ENCODE results near the gene TEX2.
"Not testable (repeated sequence)": the region's sequence is repeated elsewhere in the genome, so short reads cannot be mapped to it uniquely, and the experiment has no call there.

The TEX2 gene

GRCh38 chr17:64212122-64212521 is 50.9 kb downstream of the TEX2 start:
- no peak for DNase-seq (ENCODE audit: low read depth in 2 of 2)

DNA sequence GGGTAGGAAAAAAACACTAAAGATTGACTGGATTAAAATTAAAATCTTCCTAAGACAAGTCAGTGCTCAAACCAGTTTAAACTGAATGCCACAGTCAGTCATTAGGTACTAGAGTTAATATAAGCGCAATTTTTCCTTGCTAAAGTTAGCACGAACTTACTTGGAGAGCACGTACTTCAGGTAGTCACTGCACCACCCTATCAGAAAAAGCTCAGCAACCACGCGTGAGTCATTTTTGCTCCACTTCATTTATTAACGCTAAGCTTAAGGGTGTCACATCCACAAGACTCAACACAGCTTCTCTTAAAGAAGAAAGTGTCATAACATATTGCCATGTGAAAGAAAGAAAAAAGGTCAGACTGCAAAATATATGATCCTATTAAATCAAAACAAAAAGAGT is 53.1 kb downstream of the TEX2 start:
- DNase-seq (ENCODE audit: low read depth in 2 of 2): no peak

DNA sequence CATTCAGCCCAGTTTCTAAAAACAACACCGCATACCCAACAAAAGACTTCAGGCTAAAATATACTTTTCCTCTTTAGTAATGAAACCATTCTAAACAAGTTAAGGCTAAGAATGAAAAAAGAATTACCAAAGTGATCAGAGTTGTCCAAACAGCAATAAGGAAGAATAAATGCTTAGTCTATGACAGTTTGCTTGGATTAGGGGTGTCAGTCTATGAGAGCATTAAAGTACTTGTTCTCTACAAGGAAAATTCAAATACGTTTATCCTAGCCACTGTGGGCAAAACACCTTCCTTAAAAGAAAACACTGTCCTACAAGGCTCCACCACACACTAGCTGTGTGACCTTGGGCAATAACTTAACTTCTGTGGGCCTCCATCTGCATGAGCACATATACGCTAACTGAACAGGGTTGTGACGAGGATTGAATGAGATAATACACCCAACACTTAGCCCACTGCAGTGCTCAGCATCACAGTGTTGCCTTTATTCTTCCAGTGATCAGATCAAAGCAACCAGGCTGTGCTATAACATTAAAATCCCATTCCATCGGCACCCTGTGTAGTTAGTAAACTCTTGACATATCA is 53.6 kb downstream of the TEX2 start:
- DNase-seq (ENCODE audit: low read depth in 2 of 2): no peak

GRCh38 chr17:64208656-64209055 is 54.4 kb downstream of the TEX2 start:
- not testable (repeated sequence) for DNase-seq (ENCODE audit: low read depth in 2 of 2)

DNA sequence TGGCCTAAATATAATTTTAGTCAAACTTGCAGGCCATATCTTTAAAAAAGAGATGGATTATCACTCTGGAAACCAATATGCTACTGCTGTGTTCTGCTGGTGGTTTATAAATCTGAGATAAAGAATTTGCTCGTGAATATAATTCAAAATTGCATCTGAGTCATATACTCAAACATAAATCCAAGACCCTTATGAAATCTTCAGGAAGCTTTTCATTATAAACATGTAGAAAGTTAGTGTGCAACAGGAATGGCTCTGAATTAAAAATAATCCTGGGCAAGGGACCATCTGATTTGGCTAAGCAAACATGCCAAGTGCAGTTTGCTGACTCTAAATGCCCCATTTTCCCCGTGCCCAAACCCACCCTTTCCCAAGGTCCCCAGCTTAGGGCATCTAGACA is 57.3 kb downstream of the TEX2 start:
- no peak for DNase-seq (ENCODE audit: low read depth in 2 of 2)

DNA sequence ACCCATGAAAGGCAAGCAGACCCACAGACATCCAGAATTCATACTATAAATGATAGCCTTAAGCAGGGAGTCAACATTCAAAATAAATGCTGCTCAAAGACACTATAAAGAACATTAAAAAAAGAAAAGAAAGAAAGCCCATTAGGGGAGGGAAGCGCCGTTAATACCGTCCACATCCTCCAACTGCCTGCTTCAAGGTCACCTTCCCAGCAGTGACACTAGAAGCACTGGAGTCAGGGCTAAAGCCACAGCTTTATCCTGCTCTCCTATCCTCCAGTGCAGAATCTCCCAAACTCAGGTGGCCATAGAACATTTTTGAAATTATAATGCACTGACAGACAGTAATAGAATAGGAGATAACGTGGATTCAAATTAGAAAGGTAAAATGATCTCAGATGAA is 59.4 kb downstream of the TEX2 start:
- no peak for DNase-seq (ENCODE audit: low read depth in 2 of 2)

GRCh38 chr17:64202683-64203344 is 60.2 kb downstream of the TEX2 start:
- DNase-seq (ENCODE audit: low read depth in 2 of 2): no peak

DNA sequence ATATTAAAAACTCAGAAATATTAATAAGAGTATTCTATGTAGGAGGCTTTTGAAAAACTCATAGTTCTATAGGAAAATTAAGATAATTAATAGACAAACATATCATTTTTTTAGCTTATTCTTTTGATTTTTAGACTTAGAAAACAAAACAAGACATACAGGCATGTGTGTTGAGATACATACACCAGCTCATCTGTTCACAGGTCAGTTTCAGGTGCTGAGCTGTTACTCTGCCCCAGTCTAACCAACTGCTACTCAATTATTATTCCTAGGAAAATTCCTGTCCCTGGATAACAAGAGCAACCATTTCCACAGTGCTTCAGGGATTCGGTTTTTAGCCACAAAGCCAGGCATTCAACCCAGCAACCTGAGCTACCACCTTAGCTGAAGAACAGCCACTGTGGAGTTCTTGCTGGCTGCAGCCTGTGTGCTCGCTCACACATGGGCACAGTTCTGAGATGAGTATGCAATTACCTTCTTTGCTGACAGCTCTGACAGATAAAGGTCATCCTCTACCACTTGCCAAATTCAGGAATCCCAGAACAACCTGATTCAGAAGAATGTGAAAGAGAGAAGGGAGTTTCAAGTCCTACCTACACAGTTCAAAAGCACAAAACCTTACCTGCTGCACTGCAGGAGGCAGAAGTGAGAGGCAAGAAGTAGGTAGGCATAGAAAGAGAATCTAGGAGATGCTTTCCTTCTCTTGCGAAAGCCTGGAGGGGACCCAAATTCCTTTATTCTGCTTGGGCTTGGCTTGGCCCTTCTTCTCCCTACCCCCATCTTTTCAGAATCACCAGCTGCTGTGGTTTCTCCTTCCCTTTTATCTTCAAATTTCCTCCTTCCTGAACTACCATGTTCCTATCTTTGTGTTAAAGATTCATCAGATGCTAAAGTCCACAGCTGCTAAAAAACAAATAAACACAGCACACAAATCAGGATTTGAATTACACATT is 62.7 kb downstream of the TEX2 start:
- DNase-seq (ENCODE audit: low read depth in 2 of 2): no peak

DNA sequence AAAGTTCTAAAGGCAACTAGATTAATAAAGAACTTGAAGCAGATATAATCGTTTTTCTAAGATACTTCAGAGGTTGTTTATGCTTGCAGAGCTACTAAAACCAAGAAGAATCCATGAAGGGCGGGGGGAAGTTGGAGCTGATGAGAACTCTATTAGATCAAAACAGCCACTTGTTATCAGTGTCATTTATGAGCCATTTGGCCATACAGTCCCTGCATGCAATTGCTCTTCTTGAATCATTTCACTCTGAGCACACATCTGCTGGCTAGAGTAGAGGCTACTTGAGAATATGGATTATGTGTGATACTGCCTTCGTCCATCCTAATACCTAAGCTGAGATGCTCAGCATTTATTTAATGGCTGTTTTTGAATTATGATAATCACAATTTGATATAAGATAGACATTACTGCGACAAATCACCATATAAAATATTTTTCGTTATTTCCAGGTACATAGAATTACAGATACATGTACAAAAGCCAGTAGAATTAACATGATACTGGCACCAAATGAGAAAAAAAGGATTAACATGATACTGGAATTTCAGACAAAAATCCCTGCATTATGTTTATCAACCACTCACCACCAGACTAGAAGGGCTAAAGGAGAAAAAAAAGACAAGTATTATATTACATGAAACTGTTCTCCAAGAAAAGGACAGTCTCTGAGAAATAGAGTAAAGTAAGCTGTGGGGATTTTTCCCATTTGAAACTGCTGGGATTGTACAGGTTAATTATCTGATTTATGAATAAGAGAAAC is 64.5 kb downstream of the TEX2 start:
- DNase-seq (ENCODE audit: low read depth in 2 of 2): no peak

- no peak for DNase-seq (ENCODE audit: low read depth in 2 of 2)
These were observed 66.5 kb downstream of the TEX2 start for GRCh38 chr17:64196601-64197000.

DNA sequence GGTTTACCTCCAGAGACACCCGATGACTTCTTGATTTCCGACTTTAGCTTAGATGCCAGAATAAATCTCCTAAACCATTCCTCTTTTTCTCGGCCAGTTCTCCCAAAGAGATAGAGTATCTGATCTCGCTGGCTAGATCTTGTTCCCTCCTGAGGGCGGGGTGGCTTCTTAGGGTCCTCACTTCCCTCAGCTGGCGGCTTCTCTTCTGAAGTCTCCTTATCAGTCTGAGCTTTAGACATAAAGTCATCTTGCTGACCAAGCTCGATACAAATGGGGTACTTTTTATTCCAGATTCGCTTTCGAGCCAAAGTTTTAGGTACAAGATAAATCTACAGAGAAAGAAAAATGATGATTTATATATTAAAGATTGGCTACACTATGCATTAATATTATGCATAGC is 69.5 kb downstream of the TEX2 start:
- DNase-seq (ENCODE audit: low read depth in 2 of 2): no peak

DNA sequence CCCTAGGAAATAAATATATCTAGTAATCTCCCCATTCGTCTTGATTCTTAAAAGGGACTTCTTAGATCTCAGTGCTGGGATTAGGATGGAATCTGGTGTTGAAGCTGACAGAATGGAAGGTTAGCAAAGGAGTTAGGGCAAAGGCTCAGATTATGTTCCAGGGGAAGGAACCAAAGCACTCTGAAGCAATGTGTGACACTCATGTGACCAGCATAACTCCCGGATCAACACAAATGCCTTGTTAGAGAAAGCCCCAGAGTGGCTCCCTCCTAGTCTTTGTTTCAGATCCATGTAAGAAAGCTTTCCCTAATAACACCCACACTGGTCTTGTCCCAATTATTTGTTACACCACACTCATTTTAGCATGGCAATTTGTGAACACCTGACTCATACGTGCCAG is 70.5 kb downstream of the TEX2 start:
- no peak for DNase-seq (ENCODE audit: low read depth in 2 of 2)

- no peak for DNase-seq (ENCODE audit: low read depth in 2 of 2)
These were observed 72.6 kb downstream of the TEX2 start for GRCh38 chr17:64190472-64190871.

DNA sequence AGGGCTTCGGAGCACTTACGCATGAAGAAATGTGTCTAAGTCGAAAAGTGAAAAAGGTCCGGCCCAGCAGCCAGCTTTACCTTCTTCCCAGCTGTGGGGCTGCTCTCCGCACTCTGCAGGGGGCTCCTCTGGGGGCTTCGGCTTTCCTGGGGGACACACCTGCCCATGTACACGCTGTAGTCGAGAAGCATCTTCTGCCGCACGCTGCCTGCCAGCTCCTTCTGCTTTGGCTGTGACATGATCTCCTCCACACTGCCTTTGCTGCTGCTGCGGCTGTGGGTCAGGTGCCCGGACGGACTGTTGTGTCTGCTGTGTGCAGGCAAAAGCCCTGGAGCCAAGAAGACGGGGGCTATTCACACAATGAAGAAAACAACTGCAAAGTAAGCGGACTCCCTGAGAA is 75.0 kb downstream of the TEX2 start:
- no peak for DNase-seq (ENCODE audit: low read depth in 2 of 2)

DNA sequence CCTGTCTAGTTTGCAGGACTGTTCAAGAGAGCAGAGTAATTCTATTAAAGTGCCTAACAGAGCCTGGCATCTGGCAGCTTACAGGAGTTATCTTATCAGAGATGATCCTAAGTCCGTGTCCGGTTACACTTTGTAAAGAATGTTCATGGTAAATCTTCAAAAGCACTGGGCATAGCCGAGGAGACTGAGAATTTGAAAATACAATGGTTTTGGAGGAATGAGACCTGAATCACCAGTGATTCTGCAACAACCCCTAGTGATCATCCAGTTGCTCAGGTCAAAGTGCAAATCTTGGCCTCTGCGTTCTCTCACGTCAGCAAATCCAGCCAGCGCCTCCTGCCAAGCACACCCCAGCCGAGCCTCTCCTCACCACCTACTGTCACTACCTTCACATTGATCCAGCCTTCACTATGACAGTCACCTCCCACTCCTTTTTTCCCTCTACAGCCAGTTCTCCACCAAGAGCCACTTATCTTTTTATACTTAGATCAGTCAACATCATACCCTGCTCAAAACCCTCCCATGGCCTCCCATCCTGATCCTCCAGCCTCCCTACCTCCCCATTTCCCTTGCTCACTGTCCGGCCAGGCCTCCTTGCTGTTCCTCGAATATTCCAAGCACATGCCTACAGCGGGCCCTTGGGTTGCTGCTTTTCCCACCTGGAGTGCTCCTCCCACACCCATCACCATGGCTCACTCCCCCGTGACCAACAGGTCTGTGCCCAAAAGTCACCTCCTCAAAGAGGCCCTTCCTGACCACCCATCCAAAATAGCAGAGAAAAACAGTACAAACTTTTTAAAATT is 75.8 kb downstream of the TEX2 start:
- no peak for DNase-seq (ENCODE audit: low read depth in 2 of 2)

DNA sequence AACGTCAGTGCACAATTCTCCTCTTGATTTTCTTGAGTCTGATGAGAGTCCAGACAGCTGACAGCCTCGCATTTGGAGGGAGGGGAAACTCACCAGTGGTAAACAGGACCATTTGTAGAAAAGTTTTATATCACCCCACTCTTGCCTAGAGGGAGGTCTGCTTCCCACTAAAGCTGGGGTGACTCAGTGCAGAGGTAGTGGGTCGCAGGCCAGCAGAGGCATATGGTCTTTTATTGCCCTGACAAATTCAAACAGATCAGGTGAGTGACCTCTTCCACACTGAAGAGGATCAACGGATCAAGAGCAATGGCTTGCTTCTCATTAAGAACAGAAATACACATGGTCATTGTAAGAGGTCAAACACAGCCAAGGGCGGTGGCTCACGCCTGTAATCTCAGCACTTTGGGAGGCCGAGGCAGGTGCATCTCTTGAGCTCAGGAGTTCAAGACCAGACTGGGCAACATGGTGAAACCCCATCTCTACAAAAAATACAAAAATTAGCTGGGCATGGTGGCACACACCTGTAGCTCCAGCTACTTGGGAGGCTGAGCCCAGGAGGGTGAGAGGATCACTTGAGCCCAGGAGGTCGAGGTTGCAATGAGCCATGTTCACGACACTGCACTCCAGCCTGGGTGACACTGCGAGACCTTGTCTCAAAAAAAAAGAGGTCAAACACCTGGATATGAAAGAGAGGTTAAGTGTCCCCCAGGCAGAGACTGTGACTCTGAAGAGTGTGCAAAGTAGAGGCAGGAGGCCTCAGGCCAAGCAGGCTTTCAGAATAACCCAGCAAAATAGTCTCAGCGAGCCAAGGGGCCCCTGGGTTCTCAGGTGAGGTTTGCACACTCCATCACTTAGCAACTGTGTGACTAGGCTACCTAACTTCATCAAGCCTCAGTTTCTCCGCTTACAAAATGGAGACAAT is 76.6 kb downstream of the TEX2 start:
- DNase-seq (ENCODE audit: low read depth in 2 of 2): no peak

DNA sequence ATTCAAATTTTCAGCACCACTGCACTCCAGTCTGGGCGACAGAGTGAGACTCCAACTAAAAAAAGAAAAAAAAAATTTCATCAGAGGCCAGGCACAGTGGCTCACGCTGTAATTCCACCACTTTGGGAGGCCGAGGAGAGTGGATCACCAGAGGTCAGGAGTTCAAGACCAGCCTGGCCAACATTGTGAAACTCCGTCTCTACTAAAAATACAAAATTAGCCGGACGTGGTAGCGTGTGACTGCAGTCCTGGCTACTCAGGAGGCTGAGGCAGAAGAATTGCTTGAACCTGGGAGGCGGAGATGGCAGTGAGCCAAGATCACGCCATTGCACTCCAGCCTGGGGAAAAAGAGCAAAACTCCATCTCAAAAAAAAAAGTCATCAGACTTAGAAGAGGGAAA is 77.5 kb downstream of the TEX2 start:
- DNase-seq (ENCODE audit: low read depth in 2 of 2): not testable (repeated sequence)

GRCh38 chr17:64185101-64185500 is 78.0 kb downstream of the TEX2 start:
- DNase-seq (ENCODE audit: low read depth in 2 of 2): no peak

- DNase-seq (ENCODE audit: low read depth in 2 of 2): no peak
These were observed 79.2 kb downstream of the TEX2 start for GRCh38 chr17:64183815-64184214.

GRCh38 chr17:64182325-64183012 is 80.6 kb downstream of the TEX2 start:
- DNase-seq (ENCODE audit: low read depth in 2 of 2): no peak
